GM18870 (cell line): ENCODE results near the gene MRPS15.

Source experiments
- ATAC-seq: cut with Tn5 transposase; IDR thresholded peaks from one replicate; pipeline ENCODE4 v1.9.1; 2021; ENCODE audit warnings: moderate library complexity; ENCODE audit not compliant: unreplicated experiment

The MRPS15 gene

DNA sequence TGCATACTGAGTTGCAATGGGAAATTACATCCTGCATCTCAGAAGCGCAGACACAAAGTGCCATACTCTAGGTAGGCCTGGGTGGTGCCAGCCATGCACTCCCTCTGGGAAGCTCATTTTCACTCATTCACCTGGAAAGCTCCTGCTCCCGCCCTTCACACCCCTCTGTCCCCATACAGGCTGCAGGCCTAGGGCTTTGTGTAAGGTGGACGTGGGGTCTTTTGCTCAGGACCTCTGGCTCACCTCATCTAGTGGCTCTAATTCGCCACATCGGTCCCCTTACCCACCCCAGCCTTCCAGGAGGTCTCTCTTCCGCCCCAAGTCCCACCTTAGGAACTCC is 751 bp downstream of the MRPS15 start:
- ATAC-seq = no peak

DNA sequence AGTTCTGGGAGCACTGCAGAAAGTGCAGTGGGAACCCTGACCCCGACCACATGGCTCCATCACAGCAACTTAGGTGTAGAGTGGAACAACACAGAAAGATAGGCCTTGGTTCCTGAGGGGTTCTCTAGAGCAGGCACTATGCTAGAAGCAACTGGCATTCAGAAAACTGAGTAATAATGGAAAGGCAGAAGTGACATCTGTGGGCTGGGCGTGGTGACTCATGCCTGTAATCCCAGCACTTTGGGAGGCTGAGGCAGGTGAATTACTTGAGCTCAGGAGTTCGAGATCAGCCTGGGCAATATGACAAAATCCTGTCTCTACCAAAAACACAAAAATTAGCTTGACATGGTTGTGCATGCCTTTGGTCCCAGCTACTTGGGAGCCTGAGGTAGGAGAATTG is 5.3 kb downstream of the MRPS15 start:
- no peak for ATAC-seq

DNA sequence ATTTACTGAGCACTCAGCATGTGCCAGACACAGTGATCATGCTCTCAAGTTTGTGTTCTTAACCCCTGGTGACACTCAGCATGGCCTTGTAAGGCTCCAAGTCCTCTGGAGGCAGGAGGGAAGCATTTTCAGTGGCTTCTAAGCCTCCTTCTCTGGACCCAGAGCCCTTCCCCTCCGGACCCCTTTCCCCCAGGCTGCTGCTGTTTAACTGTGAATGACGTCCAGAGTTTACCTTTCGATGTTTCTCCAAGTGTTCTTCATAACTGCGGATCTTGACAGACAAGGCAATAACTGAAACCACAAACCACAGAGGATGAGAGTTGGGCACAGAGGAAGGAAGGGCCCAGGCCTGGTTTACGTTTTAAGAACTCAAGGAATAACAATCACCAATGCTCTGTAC is 6.5 kb downstream of the MRPS15 start:
- ATAC-seq = no peak

DNA sequence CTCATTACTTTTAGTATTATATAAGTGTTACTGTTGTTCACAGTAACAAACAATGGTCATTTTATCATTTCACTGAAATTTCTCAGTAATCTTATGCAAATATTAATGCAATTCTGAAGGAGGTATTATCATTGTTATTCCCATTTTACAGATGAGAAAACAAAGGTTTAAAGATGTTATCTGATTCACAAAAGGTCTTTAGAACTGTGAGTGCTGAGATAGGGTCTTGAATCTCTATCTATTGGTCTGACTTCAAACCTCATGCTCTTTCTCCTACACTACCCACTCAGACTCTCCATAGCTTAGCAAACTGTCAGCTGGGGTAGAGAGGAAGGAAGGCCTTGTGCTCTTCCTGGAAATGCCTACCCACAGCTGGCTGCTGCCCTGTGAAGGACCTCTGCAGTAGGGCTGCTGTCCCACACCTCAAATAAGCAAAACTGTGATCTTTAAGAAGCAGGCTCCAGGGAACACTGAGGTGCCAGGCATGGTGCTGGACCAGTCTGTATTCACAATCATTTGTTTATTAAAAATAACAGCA is 7.7 kb downstream of the MRPS15 start:
- no peak for ATAC-seq

DNA sequence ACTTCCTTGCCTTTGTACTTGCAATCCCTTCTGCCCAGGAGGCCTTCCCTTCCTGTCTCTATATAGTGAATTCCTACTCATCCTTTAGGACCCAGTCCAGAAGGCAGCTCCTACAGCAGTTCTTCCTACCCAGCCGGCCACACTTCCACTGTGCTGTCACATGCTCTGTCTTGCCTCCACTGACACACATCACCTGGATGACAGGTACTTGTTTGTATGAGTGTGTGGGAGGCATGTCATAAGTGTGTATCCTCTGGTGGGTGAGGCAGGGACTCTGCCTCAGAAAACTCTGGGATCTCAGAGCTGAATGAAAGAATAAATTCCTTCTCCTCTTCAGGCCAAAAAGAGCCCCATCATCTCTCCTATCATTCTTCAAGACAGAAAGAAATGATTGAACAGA is 8.8 kb downstream of the MRPS15 start:
- ATAC-seq = no peak

DNA sequence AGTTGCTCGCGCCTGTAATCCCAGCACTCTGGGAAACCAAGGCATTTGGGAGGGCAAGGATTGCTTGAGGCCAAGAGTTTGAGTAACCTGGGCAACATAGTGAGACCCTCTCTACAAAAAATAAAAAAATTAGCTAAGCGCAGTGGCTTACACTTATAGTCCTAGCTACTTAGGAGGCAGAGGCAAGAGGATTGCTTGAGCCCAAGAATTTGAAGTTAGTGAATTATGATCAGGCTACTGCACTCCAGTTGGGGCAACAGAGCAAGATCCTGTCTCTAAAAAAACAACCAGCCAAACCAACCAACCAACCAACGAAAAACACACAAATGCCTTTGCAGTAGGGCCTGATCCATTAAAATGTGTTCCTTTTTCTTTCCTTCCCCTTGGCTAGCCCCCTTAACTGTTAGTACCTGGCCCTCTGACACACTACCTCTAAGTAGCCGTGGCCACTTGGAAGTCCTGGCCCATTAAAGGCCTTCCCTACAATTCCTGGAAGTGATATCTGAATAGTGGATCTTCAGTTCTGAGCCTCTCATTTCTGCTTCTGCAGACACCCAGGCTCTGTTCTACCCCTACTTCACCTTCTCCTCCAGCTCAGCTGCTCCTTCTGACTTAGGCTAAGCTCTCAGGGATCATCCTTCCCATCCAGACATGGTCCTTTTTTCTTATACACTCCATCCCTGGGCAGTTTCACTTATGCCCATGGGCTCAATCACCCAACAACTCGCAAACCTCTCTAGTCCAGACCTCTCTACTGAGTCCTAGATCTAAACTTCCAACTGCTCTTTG is 10.4 kb downstream of the MRPS15 start:
- ATAC-seq = no peak

DNA sequence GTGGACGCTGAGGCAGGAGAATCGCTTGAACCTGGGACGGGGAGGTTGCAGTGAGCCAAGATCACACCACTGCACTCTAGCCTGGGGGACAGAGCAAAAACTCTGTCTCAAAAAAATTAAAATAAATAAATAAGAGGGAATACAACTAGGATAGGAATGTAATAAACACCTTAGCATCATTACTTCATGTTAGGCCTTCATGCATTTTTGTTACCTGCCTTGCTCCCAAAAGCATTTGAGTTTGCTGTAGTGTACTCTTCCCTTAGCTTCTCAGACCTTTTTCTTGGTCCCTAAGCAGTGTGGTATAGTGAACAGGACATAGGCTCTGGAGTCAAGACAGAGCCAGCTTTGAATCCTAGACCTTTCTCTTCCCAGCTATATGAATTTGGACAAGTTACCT is 11.1 kb downstream of the MRPS15 start:
- ATAC-seq = no peak

DNA sequence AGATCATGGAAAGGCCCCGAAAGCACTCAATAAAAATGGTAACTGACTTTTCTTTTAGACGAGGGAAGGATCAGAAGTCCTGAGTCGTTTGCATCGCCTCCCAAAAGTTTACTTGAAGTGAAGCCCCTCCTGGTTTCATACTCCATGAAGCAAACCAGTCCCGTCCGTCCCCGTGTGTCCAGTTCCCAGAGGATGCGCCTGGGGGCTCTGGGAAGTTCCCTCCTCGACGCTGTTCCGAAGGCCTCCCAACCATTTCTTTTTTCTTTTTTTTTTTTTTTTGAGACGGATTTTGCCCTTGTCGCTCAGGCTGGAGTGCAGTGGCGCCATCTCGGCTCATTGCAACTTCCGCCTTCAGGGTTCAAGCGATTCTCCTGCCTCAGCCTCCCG is 13.3 kb downstream of the MRPS15 start:
- no peak for ATAC-seq

DNA sequence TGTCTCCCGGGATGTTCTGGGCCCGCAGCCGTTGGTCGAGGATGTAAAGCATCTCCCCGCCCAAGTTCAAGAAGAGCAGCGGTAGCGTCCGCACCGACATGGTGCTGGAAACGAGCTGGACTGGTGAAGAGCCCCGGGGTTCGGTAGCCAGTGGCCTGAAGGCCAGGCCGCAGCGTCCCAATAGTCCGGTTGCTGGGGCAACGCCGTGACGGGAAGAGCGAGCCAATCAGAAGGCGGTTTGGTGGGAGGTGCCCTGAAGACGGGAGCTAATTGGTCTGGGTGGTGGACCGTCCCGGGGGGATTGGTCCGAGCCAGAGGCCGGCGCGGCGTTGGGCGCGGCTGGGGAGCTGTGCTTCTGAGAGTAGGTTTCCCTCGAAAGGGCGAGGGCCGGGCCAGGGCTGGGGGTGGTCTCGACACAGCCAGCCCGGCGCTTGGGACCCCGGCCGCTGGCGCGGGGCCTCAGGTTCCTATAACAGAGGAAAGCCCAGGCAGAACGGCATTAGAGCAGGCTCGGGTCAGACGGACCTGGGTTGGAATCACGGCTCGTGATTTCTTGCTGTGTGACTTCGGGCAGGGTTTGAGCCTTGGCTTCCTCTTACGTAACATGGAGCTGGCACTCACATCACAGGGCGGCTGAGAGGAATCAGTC is 13.8 kb downstream of the MRPS15 start, which contains the start of gene OSCP1:
TSS of gene OSCP1 (minus strand) at position 182 of the 649 bp plus-strand sequence. CDS start at position 100, 82 bp downstream.
- peak; percentile 88 for ATAC-seq

DNA sequence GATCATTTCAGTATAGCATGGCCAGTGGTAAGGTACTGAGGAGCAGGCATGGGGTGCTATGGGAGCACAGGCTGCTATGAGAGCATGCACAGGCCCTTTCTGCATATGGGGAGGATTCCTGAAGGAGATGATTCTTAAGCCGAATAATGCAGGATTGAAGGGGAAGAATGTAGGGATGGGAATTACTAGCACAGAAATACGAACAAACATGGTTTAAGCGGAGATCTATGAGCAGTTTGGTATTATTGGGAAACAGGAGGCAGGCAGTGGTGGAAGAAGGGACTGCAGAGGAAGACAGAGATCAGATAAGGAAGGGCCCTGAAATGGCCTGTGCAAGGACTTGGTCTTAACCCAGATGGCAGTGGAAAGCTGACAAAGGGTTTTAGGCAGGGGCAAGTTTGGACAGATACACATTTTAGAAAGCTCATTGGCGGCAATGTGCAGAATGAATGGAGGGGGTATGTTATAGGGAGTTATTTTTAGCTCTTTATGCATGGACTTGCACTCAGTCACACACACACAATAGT is 15.6 kb downstream of the MRPS15 start:
- ATAC-seq = no peak

DNA sequence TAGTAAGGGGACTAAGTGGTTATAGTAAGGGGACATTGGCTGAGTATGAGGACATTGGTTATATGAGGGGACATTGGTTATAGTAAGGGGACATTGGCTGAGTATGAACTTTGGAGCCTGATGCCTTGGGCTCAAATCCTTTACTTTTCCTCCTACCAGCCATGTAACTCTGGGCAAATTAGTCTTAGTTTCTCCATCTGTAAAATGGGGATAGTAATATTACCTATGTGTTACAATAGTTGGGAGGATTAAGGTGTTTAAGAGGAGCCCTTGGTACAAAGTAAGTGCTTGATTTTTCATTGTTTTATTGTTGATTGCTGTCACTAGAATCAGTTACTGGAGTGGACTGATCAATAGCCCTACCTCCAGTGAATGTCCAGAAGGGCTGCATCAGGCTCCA is 16.7 kb downstream of the MRPS15 start:
- no peak for ATAC-seq

DNA sequence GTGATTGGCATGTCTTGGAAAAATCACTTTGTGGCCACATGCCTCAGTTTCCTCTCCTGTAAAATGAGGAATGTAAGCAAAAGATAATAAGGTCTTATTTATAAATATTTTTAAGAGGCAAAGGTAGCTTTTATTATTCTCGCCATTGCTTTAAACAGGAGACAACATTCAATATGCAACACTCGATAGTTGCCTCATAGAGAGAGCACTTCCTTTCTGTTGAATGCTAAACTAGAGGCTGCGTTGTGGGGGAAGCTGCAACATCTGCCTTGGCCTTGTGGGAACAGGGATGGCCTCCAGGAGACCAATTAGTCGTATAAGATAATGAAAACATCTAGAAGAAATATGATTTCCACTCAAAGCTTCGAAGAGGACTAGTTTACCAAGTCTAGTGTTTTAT is 17.4 kb downstream of the MRPS15 start:
- ATAC-seq = no peak

DNA sequence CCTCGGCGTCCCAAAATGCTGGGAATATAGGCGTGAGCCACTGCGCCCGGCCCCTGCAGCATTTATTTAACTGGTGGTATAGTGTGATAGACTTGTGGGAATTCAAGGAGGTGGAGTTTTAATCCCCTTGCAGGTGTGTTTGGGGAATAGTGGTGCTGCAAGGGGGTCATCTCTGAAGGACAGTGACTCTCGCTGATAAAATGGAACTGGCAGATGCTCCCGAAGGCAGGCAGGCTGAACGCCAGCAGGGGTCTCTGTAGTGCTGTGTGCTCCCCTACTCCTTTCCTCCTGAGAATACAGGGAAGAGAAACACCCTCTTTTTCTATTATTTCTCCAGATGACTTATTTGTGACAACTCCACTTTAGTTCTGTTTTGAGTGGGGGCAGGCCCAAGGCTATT is 17.9 kb downstream of the MRPS15 start:
- no peak for ATAC-seq

DNA sequence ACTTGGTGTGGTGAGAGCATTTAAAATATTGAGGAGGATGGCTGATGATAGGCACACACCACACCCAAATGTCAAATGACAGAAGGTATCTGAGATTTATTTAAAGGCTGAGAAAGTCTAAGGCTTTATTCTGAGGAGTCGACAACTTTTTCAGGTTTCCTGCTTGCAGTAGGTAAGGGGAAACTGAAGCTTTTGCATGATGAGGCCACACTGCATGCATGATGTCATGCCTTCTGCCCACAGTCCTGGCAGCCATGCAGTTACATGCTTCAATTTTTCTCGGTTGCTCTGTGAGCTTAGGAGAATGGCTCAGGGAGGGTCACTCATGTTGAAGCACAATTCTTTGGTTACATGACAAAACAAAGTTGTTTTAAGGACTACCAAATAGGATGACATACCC is 20.9 kb downstream of the MRPS15 start:
- no peak for ATAC-seq

DNA sequence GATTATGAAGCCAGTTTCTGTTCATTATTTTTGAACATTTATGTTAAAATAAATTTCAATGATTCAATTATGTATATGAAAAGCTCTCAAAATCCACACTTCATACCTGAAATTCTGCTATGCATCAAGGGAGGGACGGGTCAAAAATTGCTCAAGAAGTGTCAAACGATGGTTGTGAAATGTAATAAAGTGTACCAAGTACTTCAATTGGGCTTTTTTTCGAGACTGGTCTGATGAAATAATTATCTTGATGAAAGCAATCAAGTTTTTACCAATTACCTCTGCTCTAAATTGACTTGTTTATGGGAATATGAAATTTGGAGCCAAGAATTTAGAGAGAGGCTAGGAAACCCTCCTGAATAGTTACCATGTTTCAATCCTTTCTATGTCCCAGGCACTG is 21.8 kb downstream of the MRPS15 start:
- ATAC-seq = no peak

DNA sequence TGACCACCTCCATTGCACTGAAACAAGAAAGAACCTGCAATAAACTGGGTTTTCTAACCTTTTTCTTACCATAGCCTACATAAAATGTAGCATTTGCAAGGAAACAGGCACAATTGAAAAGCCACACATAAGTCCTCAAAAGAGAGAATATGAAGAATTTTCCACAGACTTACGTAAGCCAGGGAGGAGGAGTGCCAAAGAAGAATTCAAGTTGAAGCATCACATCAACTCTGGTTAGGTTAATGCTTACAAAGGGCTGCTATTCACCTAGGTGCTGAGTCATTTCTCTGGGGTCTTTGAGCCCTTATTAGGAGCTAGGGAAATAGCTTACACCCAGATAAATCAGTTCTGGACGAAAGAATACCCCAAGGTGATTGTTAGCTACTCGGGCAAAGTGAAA is 23.5 kb downstream of the MRPS15 start:
- ATAC-seq = no peak

DNA sequence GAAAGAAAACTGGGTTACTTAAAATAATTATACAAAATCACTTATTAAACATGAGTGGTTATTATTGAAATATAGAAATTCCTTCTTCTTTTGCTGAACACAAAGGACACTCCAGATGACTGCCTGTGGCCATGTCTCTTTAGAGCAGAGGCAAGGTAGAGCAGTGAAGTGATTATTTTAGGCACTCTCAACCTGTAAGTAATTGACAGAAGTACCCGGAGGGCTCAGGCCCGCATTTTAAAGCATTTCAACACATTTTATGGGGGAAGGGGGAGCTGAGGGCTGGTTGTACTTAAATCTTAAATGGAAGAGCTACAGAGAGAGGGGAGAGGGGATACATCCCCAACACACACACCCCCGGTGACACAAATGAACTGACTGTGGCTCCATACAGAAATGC is 24.1 kb downstream of the MRPS15 start:
- ATAC-seq = no peak

DNA sequence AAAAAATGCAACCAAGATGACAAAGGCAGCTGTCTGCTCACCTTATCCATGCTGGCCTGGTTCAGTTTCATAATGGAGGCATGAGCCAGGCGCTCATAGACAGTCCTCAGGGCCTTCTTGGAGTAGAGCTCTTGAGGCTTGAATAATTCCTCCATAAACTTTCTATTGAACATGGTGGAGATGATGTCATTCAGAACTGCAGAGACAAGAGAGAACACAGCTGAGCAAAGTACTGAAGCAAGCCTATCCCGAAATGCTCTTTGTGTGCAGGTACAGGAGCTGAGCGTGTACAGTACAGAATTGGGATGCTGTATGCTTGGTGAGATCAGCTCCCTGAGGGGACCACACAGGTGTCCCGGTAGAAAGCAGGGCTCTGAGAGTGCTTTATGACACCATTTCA is 25.5 kb downstream of the MRPS15 start:
- ATAC-seq = no peak

DNA sequence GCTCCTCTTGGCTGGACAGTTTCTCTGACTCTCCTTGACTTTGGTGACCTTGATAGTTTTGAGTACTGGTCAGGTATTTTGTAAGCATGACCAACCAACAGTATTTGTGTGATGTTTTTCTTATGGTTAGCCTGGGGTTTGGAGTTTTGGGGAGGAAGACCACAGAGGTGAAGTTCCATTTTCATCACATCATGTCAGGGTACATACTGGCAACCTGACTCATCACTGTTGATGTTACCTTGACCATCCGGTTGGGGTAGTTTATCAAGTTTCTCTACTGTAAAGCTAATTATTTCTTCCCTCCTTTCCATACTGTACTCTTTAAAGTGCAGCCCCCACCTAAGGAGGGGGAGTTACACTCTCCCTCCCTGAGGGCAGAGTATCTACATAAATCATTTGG is 27.4 kb downstream of the MRPS15 start:
- no peak for ATAC-seq

DNA sequence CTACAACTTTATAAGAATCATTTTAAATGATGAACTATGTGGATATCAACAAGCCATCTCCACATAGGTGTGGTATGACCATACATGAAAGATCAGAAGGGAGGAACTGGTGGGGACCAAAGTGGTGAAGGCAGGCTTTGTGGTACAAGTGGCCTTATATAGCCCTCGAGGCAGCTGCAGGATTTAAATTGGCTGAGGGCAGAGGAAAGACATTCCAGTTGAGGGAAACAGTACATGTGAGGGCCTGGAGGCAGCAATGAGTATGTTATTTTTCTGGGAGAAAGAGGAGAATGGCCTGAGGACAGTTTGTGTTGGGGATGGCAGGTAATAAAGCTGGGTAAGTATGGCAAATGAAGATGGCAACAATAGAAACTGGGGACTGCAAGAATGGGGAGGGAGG is 31.1 kb downstream of the MRPS15 start:
- ATAC-seq = no peak

DNA sequence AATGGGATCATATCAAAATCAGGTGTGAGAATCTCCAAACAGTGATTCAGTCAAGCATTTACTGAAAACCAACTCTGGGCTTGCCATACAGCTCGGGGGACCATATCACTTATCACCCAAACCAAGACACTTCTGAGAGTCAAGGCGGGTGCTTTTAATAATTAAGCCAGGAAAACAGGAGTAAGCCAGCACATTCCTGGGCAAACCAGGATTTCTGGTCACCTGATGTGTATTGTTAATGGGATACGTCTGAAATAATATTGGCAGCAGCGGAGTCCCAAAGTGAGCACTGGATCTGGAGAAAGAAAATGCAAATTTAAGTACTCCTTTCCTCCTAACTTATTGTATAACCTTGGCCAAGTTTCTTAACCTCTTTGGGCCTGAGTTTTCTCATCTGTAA is 31.6 kb downstream of the MRPS15 start:
- no peak for ATAC-seq

DNA sequence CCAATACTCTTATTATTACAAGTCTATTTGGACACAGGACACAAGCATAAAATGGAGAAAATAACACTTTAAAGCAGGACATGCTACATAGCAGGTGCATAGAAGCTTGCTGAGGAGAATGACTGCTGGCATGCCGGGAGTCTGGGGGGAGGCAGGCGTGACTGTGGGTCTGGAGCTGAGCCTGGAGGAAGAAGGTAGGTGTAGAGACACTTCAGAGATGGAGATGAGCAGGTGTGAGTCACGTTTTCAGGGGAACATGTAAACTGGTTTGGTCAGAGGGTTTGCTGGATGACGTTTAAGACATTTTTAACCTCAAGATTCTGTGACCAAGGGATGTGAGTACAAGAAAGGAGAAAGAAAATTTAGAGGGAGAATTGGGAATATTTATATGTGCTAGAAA is 38.4 kb downstream of the MRPS15 start:
- no peak for ATAC-seq
